GM19463 (cell line): ENCODE measurements around the gene DAB2IP.
"Not testable (repeated sequence)": the region's sequence is repeated elsewhere in the genome, so short reads cannot be mapped to it uniquely, and the experiment has no call there.

Source experiments
- ATAC-seq: cut with Tn5 transposase; IDR thresholded peaks from one replicate; pipeline ENCODE4 v1.9.1; 2021; ENCODE audit warnings: mild to moderate bottlenecking, moderate library complexity; ENCODE audit not compliant: unreplicated experiment

The DAB2IP gene

GRCh38 chr9:121741228-121741918 is 89.9 kb downstream of the DAB2IP start:
- ATAC-seq, result no peak

GRCh38 chr9:121741919-121742283 is 90.5 kb downstream of the DAB2IP start:
- ATAC-seq, result not testable (repeated sequence)

GRCh38 chr9:121742923-121743322 is 91.5 kb downstream of the DAB2IP start:
- no peak for ATAC-seq

GRCh38 chr9:121743441-121744001 is 92.1 kb downstream of the DAB2IP start:
- no peak for ATAC-seq

- no peak for ATAC-seq
Measured at GRCh38 chr9:121744002-121744686, 92.7 kb downstream of the DAB2IP start.

GRCh38 chr9:121744687-121745395 is 93.4 kb downstream of the DAB2IP start:
- no peak for ATAC-seq

GRCh38 chr9:121745396-121745695 is 93.9 kb downstream of the DAB2IP start:
- no peak for ATAC-seq

GRCh38 chr9:121746411-121746810 is 95.0 kb downstream of the DAB2IP start:
- ATAC-seq, result no peak

- no peak for ATAC-seq
Measured at GRCh38 chr9:121746866-121747265, 95.4 kb downstream of the DAB2IP start.

GRCh38 chr9:121748074-121748473 is 96.6 kb downstream of the DAB2IP start:
- ATAC-seq, result no peak

- no peak for ATAC-seq
Measured at GRCh38 chr9:121748727-121749423, 97.4 kb downstream of the DAB2IP start.

- ATAC-seq, result no peak
Measured at GRCh38 chr9:121749614-121750013, 98.2 kb downstream of the DAB2IP start.

GRCh38 chr9:121750259-121750714 is 98.9 kb downstream of the DAB2IP start:
- no peak for ATAC-seq

GRCh38 chr9:121750715-121751623 is 99.5 kb downstream of the DAB2IP start:
- ATAC-seq, result no peak

- ATAC-seq, result no peak
Measured at GRCh38 chr9:121751686-121752445, 100.4 kb downstream of the DAB2IP start.

- no peak for ATAC-seq
Measured at GRCh38 chr9:121752929-121753328, 101.5 kb downstream of the DAB2IP start.

GRCh38 chr9:121753802-121754654 is 102.6 kb downstream of the DAB2IP start:
- ATAC-seq, result no peak

GRCh38 chr9:121754655-121755436 is 103.4 kb downstream of the DAB2IP start:
- no peak for ATAC-seq
